Heart left ventricle (tissue), 13 donors: ENCODE data around the gene MTNR1B.

Experiments used
- POLR2A ChIP-seq, 2 donors: fragments of 450-650 bp; IDR thresholded peaks; one replicate each; pipeline ENCODE4 v1.6.1; 2017; ENCODE audit warnings: antibody characterized with exemption in 2 of 2, mild to moderate bottlenecking in 2 of 2, moderate library complexity in 2 of 2
- TF ChIP-seq, protein P1 (sequence below), 12 donors: fragments of 200-600 bp; sonication (generic) in 4 of 12; IDR thresholded peaks; one replicate each; pipeline versions ENCODE4 v1.5.0 to v1.8.0; 2018 to 2022; ENCODE audit warnings: antibody characterized with exemption in 12 of 12, mild to moderate bottlenecking in 5 of 12
- donor health status: ischemic (EF 13 %, LVEDD 7.1; RV severe dilation, severe dysfunction).
- donor health status: DM: no; HTN: yes; CAD: no.
- donor health status: DM: no; HTN: no; CAD: no.
- donor health status: ischemic (EF 25% LVEDD 6.9; RV normal size, moderate dysfunction).
- donor health status: ischemic (EF 25% LVEDD 5.7; RV mildly dilated, moderate dysfunction).
- donor health status: ischemic (EF 35%, LVEDD 5.7; RV mildly dilated, moderate dysfunction).
- donor health status: nonischemic (EF 11% LVEDD 7.7; RV severe dilation, severe dysfunction).
- donor health status: DM: yes; HTN: yes; CAD: no.
- donor health status: PGD.
- donor health status: ischemic (EF 29% LVEDD 5.4; RV normal size, mild dysfunction).
- donor health status: nonischemic (EF 23%, LVEDD 6.1; RV moderate dilation, normal function).

DNA sequence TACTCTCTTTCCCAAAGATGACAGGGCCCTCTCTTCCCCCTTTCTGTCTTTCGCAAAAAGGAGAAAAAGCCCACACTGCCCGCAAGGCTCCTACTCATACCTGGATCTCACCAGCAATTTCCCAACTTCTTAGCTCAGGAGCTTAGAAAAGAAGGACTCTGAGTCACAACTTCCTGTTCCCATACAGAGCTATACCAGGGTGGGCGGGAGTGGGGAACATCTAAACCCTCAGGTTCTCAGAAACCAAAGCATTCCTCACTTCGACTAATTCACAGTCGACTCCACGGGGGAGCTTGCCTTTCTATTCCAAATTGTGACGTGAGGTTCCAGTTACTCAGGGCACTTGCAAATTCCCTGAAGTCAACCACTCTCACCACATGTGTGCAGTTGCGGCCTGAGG, 61.9 kb downstream of the MTNR1B start:
- TF ChIP-seq, protein P1, sequence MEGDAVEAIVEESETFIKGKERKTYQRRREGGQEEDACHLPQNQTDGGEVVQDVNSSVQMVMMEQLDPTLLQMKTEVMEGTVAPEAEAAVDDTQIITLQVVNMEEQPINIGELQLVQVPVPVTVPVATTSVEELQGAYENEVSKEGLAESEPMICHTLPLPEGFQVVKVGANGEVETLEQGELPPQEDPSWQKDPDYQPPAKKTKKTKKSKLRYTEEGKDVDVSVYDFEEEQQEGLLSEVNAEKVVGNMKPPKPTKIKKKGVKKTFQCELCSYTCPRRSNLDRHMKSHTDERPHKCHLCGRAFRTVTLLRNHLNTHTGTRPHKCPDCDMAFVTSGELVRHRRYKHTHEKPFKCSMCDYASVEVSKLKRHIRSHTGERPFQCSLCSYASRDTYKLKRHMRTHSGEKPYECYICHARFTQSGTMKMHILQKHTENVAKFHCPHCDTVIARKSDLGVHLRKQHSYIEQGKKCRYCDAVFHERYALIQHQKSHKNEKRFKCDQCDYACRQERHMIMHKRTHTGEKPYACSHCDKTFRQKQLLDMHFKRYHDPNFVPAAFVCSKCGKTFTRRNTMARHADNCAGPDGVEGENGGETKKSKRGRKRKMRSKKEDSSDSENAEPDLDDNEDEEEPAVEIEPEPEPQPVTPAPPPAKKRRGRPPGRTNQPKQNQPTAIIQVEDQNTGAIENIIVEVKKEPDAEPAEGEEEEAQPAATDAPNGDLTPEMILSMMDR (IDR thresholded peaks at IDR 0.05): no peak
- no peak for TF ChIP-seq POLR2A (IDR thresholded peaks at IDR 0.05)
